Activated CD8-positive, alpha-beta T cell treated with anti-CD3 and anti-CD28 coated beads for 36 hours (primary cell): ENCODE results near the gene ADAMTS20. TPM values are rescaled to one million over a fixed set of nuclear protein-coding genes. Genes with fewer than 3 reads are reported as not detected.

Experiments
- ATAC-seq: fragments of 200-7000 bp; cut with Tn5 transposase; one replicate; pipeline ENCODE4 v1.10.0; 2021; ENCODE audit warnings: mild to moderate bottlenecking, moderate library complexity
- CTCF ChIA-PET: fragments of 350-600 bp; sonication (Branson Sonifier 250); formaldehyde crosslinking; loops from one replicate; lab custom pipeline; 2021; ENCODE audit warnings: antibody characterized with exemption; lab: Charles Lee
- POLR2A ChIA-PET: fragments of 350-600 bp; sonication (Branson Sonifier 250); formaldehyde crosslinking; loops from one replicate; lab custom pipeline; 2021; ENCODE audit warnings: antibody characterized with exemption; lab: Charles Lee
- DNase-seq: peaks from one replicate; pipeline ENCODE4 v3.0.0-alpha.2; 2020
- H3K27ac Mint-ChIP-seq: one replicate; pipeline ENCODE4 v1.8.0; 2021; ENCODE audit warnings: mild to moderate bottlenecking, mixed read lengths
- H3K27me3 Mint-ChIP-seq: one replicate; pipeline ENCODE4 v1.8.0; 2021; ENCODE audit warnings: mixed read lengths
- H3K36me3 Mint-ChIP-seq: one replicate; pipeline ENCODE4 v1.8.0; 2021; ENCODE audit warnings: low read depth, mixed read lengths
- H3K4me1 Mint-ChIP-seq: one replicate; pipeline ENCODE4 v1.8.0; 2021; ENCODE audit warnings: low read depth, mixed read lengths
- H3K4me3 Mint-ChIP-seq: one replicate; pipeline ENCODE4 v1.8.0; 2021; ENCODE audit warnings: mild to moderate bottlenecking, moderate library complexity, mixed read lengths
- H3K9me3 Mint-ChIP-seq: one replicate; pipeline ENCODE4 v1.8.0; 2021; ENCODE audit warnings: mixed read lengths
- intact Hi-C: fragments of 100-400 bp; cut with micrococcal nuclease; formaldehyde crosslinking; loops from one replicate; pipeline ENCODE4 v1.10.0; 2022
- total RNA-seq, 2 experiments: library from RNA; stranded (reverse); gene quantifications; one replicate each; pipeline ENCODE4 v1.2.3, GENCODE V29; 2021
- TF ChIP-seq, protein P1 (sequence below): fragments of 200-600 bp; IDR thresholded peaks from one replicate; pipeline ENCODE4 v1.8.0; 2022; ENCODE audit warnings: antibody characterized with exemption, mild to moderate bottlenecking

ADAMTS20 gene
- total RNA-seq, 2 experiments from 2014 or later: not detected

GRCh38 chr12:43333644-43334043 lies 218.4 kb downstream of the ADAMTS20 start:
- TF ChIP-seq, protein P1, sequence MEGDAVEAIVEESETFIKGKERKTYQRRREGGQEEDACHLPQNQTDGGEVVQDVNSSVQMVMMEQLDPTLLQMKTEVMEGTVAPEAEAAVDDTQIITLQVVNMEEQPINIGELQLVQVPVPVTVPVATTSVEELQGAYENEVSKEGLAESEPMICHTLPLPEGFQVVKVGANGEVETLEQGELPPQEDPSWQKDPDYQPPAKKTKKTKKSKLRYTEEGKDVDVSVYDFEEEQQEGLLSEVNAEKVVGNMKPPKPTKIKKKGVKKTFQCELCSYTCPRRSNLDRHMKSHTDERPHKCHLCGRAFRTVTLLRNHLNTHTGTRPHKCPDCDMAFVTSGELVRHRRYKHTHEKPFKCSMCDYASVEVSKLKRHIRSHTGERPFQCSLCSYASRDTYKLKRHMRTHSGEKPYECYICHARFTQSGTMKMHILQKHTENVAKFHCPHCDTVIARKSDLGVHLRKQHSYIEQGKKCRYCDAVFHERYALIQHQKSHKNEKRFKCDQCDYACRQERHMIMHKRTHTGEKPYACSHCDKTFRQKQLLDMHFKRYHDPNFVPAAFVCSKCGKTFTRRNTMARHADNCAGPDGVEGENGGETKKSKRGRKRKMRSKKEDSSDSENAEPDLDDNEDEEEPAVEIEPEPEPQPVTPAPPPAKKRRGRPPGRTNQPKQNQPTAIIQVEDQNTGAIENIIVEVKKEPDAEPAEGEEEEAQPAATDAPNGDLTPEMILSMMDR: no peak
- no peak for ATAC-seq
- Mint-ChIP-seq H3K4me1 (no peaks in the 10 kb centered on the region), H3K4me3 (no peak overlapping the region), H3K9me3 (no peaks in the 10 kb centered on the region), H3K27me3 (no peaks in the 10 kb centered on the region), H3K36me3 (no peaks in the 10 kb centered on the region), H3K27ac (no peak overlapping the region)
- CTCF ChIA-PET: no interaction called here
- POLR2A ChIA-PET: no interaction called here
- no peak for DNase-seq
- intact Hi-C loops: no loop called here

DNA sequence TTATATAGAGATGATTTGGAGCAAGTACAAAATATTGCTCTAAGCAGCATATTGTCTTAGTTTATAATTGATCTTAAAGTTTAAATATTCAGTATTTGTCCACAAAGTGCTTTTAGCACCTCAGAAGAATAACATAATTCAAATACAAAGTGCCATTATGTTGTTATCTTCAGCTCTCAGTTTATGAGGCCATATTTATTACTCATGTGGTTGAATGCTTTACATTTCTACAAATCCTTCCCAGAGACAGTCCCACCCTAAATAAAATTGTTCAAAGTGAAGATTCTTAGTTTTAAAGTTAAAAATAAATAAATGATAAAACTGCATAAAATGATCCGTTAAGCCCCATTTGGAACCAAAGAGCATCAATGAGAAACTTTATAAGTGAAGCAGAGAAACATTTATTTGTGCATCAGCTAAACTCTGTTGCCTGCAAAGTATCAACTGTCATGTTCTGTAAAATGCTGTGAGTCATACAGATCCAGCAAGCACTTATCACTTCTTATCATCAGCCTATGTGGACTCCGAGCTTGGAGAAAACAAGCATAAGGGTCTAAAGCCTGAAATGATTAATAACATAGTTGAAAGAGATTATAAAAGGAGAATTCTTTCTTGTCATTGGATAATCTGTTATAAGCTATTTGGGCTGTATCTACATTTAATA lies 218.9 kb downstream of the ADAMTS20 start:
- TF ChIP-seq, protein P1: no peak
- no peaks in the 10 kb centered on the region for H3K27me3 Mint-ChIP-seq
- no peaks in the 10 kb centered on the region for H3K4me1 Mint-ChIP-seq
- intact Hi-C loops: no loop called here
- H3K36me3 Mint-ChIP-seq: no peaks in the 10 kb centered on the region
- ATAC-seq: no peak
- CTCF ChIA-PET: interaction anchor here (0.7 kb wide), 1 partner anchor 29 kb away, joined by 3 read pairs; no protein-coding TSS in a partner anchor
- no peak for DNase-seq
- POLR2A ChIA-PET: no interaction called here
- H3K9me3 Mint-ChIP-seq: no peaks in the 10 kb centered on the region
- H3K4me3 Mint-ChIP-seq: no peak overlapping the region
- H3K27ac Mint-ChIP-seq: no peak overlapping the region

DNA sequence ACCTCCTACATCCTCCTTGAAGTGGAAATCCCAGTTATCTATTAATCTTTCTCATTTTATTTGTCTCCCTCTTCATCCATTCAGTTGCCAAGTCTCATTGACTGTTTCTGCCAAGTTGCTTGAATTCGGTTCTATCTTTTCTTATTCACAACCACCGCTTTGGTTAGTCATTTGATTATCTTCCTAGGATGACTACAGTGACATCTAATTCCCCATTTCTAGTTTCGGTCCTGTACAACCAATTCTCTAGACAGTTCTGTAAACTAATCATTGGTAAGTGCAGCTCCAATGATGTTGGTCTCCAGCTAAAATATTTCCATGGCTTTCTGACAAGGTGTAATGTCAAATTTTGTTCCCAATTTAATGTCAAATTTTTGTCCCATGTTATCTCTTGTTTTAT lies 220.1 kb downstream of the ADAMTS20 start:
- ChIA-PET CTCF (no interaction called here), POLR2A (no interaction called here)
- Mint-ChIP-seq H3K4me3 (no peak overlapping the region), H3K27me3 (no peaks in the 10 kb centered on the region), H3K4me1 (no peaks in the 10 kb centered on the region), H3K9me3 (no peaks in the 10 kb centered on the region), H3K27ac (no peak overlapping the region), H3K36me3 (no peaks in the 10 kb centered on the region)
- ATAC-seq (no peak), DNase-seq (no peak)
- TF ChIP-seq, protein P1: no peak
- intact Hi-C loops: no loop called here

- ATAC-seq: no peak
- DNase-seq: no peak
- intact Hi-C loops: no loop called here
- Mint-ChIP-seq H3K27me3 (no peaks in the 10 kb centered on the region), H3K4me1 (no peaks in the 10 kb centered on the region), H3K27ac (no peak overlapping the region), H3K4me3 (no peak overlapping the region), H3K36me3 (no peaks in the 10 kb centered on the region), H3K9me3 (peaks cover 1% of the 10 kb centered on the region)
- POLR2A ChIA-PET: no interaction called here
- CTCF ChIA-PET: no interaction called here
- TF ChIP-seq, protein P1: no peak
These were observed 222.6 kb downstream of the ADAMTS20 start for GRCh38 chr12:43329375-43329774.

DNA sequence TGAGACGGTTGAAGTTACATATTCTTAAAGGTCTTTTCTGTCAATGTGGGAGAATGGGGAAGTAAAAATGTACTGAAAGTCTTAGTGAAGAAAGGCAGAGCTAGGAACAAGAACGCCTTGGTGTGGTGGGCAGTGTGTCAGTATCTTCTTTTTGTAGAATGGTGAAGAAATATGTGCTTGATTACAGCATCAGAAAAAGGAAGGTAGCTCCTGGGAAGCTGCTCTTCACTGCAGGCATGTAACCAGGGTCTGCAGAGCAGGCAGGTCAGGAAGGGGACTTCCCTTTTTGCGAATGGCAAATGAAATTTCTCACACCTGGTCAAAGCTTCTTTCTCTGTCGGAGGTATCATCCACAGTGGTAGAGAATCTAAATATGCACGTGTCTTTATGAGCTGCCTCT lies 226.2 kb downstream of the ADAMTS20 start:
- DNase-seq (no peak), ATAC-seq (no peak)
- Mint-ChIP-seq H3K27ac (no peak overlapping the region), H3K36me3 (no peaks in the 10 kb centered on the region), H3K9me3 (peaks cover 1% of the 10 kb centered on the region), H3K4me3 (no peak overlapping the region), H3K4me1 (no peaks in the 10 kb centered on the region), H3K27me3 (no peaks in the 10 kb centered on the region)
- intact Hi-C loops: no loop called here
- ChIA-PET CTCF (no interaction called here), POLR2A (no interaction called here)
- TF ChIP-seq, protein P1: no peak
